PC-9 (cell line): ENCODE data around the gene IP6K1. TPM values are rescaled to one million over a fixed set of nuclear protein-coding genes. Genes with fewer than 3 reads are reported as not detected.

ENCODE experiments used
- BruUV-seq: library from RNA; stranded (reverse); fragments of 400-500 nt; replicated peaks from 2 replicates; lab custom pipeline; 2021; lab: Mats Ljungman, UMichigan
- CTCF ChIA-PET: fragments of 300-600 bp; sonication (Branson Sonifier 250); formaldehyde crosslinking; loops from one replicate; lab custom pipeline; 2022; ENCODE audit warnings: antibody characterized with exemption; lab: Charles Lee
- POLR2A ChIA-PET: fragments of 300-600 bp; sonication (Branson Sonifier 250); formaldehyde crosslinking; loops from one replicate; lab custom pipeline; 2022; ENCODE audit warnings: antibody characterized with exemption; ENCODE audit not compliant: unreplicated experiment; lab: Charles Lee
- DNase-seq, 2 experiments: peaks; one replicate each; pipeline versions ENCODE4 v3.0.0 to v3.0.0-alpha.2; 2015 to 2022; ENCODE audit warnings: mixed read lengths in 1 of 2
- H2AFZ ChIP-seq: fragments of 200-600 bp; sonication (generic); 2 replicates; pipeline ENCODE4 v1.8.1; 2017; ENCODE audit warnings: antibody characterized with exemption
- H3F3A ChIP-seq: fragments of 200-600 bp; sonication (generic); 2 replicates; pipeline ENCODE4 v1.8.1; 2017; ENCODE audit warnings: antibody characterized with exemption, mild to moderate bottlenecking, low read depth; ENCODE audit not compliant: insufficient read depth
- H3K27ac ChIP-seq: fragments of 200-600 bp; sonication (generic); 2 replicates; pipeline ENCODE4 v1.6.1; 2016; ENCODE audit warnings: mixed run types
- H3K27me3 ChIP-seq: fragments of 200-600 bp; sonication (generic); 2 replicates; pipeline ENCODE4 v1.6.1; 2016; ENCODE audit warnings: low read depth, mixed run types; ENCODE audit not compliant: insufficient read depth
- H3K36me3 ChIP-seq: fragments of 200-600 bp; sonication (generic); 2 replicates; pipeline ENCODE4 v1.6.1; 2016; ENCODE audit warnings: low read depth, mixed run types
- H3K4me1 ChIP-seq: fragments of 200-600 bp; sonication (generic); replicated peaks from 2 replicates; pipeline ENCODE4 v1.6.1; 2016; ENCODE audit warnings: mixed run types; ENCODE audit not compliant: insufficient read depth
- H3K4me2 ChIP-seq: fragments of 200-600 bp; sonication (generic); 2 replicates; pipeline ENCODE4 v1.6.1; 2017; ENCODE audit warnings: mixed run types
- H3K4me3 ChIP-seq: fragments of 200-600 bp; sonication (generic); 2 replicates; pipeline ENCODE4 v1.6.1; 2016; ENCODE audit warnings: mixed run types
- H3K79me2 ChIP-seq: fragments of 200-600 bp; sonication (generic); 2 replicates; pipeline ENCODE4 v1.6.1; 2017; ENCODE audit warnings: low read depth, mixed run types
- H3K9me2 ChIP-seq: fragments of 200-600 bp; sonication (generic); 2 replicates; pipeline ENCODE4 v1.8.1; 2017; ENCODE audit warnings: mild to moderate bottlenecking; ENCODE audit not compliant: insufficient read depth
- H3K9me3 ChIP-seq: fragments of 200-600 bp; sonication (generic); 2 replicates; pipeline ENCODE4 v1.8.1; 2016; ENCODE audit warnings: low read depth; ENCODE audit not compliant: insufficient read depth
- H4K20me1 ChIP-seq: fragments of 200-600 bp; sonication (generic); 2 replicates; pipeline ENCODE4 v1.8.1; 2017; ENCODE audit not compliant: insufficient read depth
- CTCF ChIP-seq: fragments of 200-600 bp; sonication (generic); conservative IDR thresholded peaks from 2 replicates; pipeline ENCODE4 v1.6.1; 2017; ENCODE audit warnings: mixed run types, antibody characterized with exemption, mild to moderate bottlenecking, moderate library complexity
- EZH2 ChIP-seq: fragments of 200-600 bp; sonication (generic); IDR thresholded peaks from 2 replicates; pipeline ENCODE4 v1.8.0; 2017; ENCODE audit warnings: antibody characterized with exemption, low read depth
- intact Hi-C: fragments of 100-400 bp; cut with micrococcal nuclease; formaldehyde crosslinking; loops from one replicate; pipeline ENCODE4 v1.10.0; 2022; ENCODE audit not compliant: unreplicated experiment
- total RNA-seq: library from RNA; stranded (reverse); gene quantifications from 2 replicates; pipeline ENCODE4 v1.2.3, GENCODE V29; 2021

Gene IP6K1
- total RNA-seq, 1 experiment from 2014 or later: 32.9 TPM

- CTCF ChIA-PET: no interaction called here
- Histone ChIP-seq H3K9me2 (no peaks in the 10 kb centered on the region), H3K4me3 (no peak overlapping the region), H4K20me1 (no peaks in the 10 kb centered on the region; the same call in 1 of the 2 replicates), H3K36me3 (0 out of 2 replicates have a peak, but pooled peaks cover 4% of the 10 kb centered on the region), H3K27ac (no peak overlapping the region), H3K9me3 (no peaks in the 10 kb centered on the region), H3K4me1 (no peaks in the 10 kb centered on the region), H2AFZ (no peak overlapping the region), H3K79me2 (no peaks in the 10 kb centered on the region), H3K27me3 (no peaks in the 10 kb centered on the region), H3F3A (0 out of 2 replicates have a peak, but pooled peaks cover 3% of the 10 kb centered on the region), H3K4me2 (no peak overlapping the region)
- no TSS peak for BruUV-seq
- intact Hi-C loops: no loop called here
- TF ChIP-seq EZH2 (no peak), CTCF (no peak)
- POLR2A ChIA-PET: no interaction called here
- no peak for DNase-seq
These were observed 53.7 kb downstream of the IP6K1 start for GRCh38 chr3:49732597-49732996.

GRCh38 chr3:49729966-49730609 is 56.3 kb downstream of the IP6K1 start:
- no peak for DNase-seq
- intact Hi-C loops: no loop called here
- 0 out of 2 replicates have a peak, but pooled peaks cover 12% of the 10 kb centered on the region for H3F3A ChIP-seq
- TF ChIP-seq CTCF: no peak
- TF ChIP-seq EZH2: no peak
- no peaks in the 10 kb centered on the region for H3K9me3 ChIP-seq
- H4K20me1 ChIP-seq: no peaks in the 10 kb centered on the region; the same call in 1 of the 2 replicates
- H3K9me2 ChIP-seq: no peaks in the 10 kb centered on the region
- H3K4me1 ChIP-seq: no peaks in the 10 kb centered on the region
- H3K79me2 ChIP-seq: no peaks in the 10 kb centered on the region
- no TSS peak for BruUV-seq
- no peak overlapping the region for H3K27ac ChIP-seq
- H2AFZ ChIP-seq: no peak overlapping the region
- ChIA-PET POLR2A (no interaction called here), CTCF (no interaction called here)
- H3K4me2 ChIP-seq: no peak overlapping the region
- no peaks in the 10 kb centered on the region for H3K36me3 ChIP-seq
- no peak overlapping the region for H3K4me3 ChIP-seq
- no peaks in the 10 kb centered on the region for H3K27me3 ChIP-seq

GRCh38 chr3:49727924-49728361 is 58.4 kb downstream of the IP6K1 start:
- CTCF ChIA-PET: no interaction called here
- Histone ChIP-seq H3K27ac (no peak overlapping the region), H3K36me3 (no peaks in the 10 kb centered on the region), H3K9me2 (no peaks in the 10 kb centered on the region), H3F3A (peaks cover 18% of the 10 kb centered on the region; the same call in 1 of the 2 replicates), H3K4me3 (no peak overlapping the region), H2AFZ (no peak overlapping the region), H3K4me1 (peaks cover 8% of the 10 kb centered on the region; the same call in 1 of the 2 replicates), H4K20me1 (no peaks in the 10 kb centered on the region; the same call in 1 of the 2 replicates), H3K27me3 (no peaks in the 10 kb centered on the region), H3K9me3 (no peaks in the 10 kb centered on the region), H3K79me2 (peaks cover 3% of the 10 kb centered on the region), H3K4me2 (no peak overlapping the region)
- TF ChIP-seq CTCF (no peak), EZH2 (no peak)
- no peak for DNase-seq
- POLR2A ChIA-PET: no interaction called here
- intact Hi-C loops: no loop called here
- no TSS peak for BruUV-seq
